H54 (cell line): ENCODE data around the gene ATP1A3.

Experiments
- DNase-seq: peaks from one replicate; pipeline ENCODE4 v3.0.0; 2011; ENCODE audit warnings: low spot score, mixed read lengths; ENCODE audit not compliant: insufficient read length
- FAIRE-seq: peaks from 3 replicates; lab custom pipeline; 2011; peaks lifted over from hg19 to GRCh38; lab: Jason Lieb, UNC
- POLR2A ChIP-seq: IDR thresholded peaks from 2 replicates; pipeline ENCODE4 v1.6.1; 2011; ENCODE audit warnings: low read depth, mild to moderate bottlenecking, low read length

The ATP1A3 gene

DNA sequence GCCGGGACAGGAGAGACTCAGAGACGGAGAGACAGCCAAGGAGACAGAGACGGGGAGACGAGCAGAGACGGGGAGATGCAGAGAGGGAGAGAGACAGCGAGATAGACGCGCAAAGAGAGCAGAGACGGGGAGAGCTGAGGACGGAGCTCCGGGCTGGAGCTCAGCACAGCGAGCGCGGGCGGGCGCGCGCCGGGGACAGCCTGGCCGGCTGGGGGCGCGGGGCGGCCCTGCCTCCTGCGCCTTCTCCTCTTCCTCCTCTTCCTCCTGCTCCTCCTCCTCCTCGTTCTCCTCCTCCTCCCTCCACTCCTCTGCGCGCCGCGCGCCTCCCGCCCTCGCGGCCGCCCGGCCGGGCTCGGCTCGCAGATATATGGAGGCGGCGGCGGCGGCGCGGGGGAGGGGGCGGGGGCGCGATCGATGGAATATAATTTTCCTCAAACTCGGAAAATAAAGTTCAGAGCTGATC is 65.8 kb downstream of the ATP1A3 start, which contains the start of gene ERFL:
Gene ERFL (minus strand): TSS at position 229 of the 463 bp plus-strand sequence. CDS start 15,530 bp downstream, outside the sequence.
- no peak for TF ChIP-seq POLR2A
- DNase-seq (peak; percentile 87), FAIRE-seq (no peak)

DNA sequence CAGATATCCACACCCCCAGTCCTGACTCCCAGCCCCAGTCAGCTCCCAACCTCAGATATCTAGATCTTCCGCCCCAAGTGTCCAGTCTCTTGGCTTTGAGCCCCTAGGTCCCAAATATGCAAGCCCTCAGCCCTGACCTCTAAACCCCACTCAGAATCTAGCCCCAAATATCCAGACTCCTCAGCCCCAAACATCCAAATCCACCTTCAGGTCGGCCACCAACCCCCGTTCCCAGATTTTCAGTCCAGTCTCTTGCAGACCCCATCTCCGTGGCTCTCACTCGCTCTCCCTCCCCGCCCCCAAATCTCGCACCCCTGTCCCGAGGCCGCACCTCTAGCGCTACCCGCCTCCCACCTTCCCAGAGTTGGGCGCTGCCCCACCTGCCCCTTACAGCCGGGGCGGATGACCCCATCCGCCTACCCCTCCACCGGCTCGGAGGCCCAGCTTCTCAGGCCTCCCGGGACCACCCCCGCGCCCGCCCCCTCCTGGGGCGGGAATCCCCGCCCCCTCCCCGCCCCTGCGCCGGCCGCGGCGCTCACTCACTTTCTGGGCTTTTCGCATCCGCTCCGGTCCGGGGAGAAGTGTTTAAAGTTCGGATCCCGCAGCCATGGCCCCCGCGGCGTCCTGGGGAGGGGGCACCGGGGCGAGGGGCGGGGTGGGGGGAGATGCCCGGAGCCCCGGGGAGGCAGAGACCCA is 66.4 kb downstream of the ATP1A3 start:
- TF ChIP-seq POLR2A: no peak
- DNase-seq (no peak), FAIRE-seq (no peak)

DNA sequence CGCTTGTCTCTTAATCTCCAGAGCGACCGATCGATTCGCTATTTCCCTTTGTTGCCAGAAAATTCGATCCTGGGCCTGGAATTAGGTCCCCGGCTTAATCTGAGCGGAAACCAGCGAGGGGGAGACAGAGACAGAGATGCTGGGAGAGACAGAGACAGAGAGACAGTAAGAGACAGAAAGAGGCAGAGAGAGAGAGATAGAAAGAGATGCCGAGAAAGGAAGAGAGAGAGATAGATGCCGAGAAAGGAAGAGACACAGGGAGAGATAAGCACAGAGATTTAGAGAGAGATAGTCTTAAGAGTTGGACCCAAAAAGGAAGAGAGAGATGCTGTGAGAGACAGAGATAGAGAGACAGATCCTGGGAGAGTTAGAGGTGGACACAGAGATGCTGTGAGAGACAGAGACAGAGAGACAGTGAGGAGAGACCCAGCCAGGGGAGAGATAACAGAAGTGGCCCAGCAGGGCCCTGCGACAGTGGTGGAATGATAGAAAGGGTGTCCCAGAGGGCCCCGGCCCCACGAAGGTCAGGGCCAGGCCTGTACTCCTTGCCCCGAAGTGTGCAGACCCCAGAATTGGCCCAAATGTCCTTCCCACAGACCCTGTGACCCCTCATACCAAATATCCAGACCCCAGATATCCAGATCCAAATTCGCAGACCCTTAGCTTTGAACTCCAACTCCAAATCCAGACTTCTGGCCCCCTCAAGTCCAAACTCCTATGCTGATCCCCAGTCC is 67.1 kb downstream of the ATP1A3 start:
- FAIRE-seq (no peak), DNase-seq (no peak)
- no peak for TF ChIP-seq POLR2A

DNA sequence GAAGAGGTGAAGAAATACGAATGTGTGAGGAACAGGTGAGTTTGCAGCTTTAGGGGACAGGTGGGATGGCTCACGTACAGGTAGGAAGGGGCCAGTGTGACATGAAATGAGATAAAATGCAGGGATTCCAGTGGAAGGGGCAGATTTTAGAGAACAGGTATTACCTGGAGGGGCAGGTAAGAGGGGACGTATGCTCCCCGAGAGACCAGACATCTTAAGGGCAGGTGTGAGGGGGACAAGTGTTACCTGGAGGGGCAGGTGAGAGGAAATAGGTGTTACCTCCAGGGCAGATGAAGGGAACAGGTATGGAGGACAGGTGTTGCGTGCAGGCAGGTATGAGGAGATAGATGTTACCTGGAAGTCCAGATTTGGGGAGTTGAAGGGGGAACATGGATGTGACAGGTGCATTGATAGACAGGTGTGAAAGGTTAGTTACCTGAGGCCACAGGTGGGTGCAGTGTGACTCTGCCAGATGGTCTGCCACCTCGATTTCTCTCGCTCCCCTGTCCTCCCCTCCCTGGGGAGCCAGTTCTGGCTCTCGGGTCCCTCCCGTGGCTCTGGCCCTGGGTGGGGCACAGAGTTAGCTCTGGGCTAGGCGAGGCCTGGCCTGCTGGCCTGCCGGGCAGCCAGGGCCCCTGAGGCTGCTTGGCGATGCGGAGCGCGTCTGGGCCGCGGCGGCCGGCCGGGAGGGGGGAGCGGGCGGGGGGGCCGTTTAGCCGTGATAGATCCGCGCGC is 67.8 kb downstream of the ATP1A3 start:
- no peak for FAIRE-seq
- TF ChIP-seq POLR2A: no peak
- DNase-seq: no peak

DNA sequence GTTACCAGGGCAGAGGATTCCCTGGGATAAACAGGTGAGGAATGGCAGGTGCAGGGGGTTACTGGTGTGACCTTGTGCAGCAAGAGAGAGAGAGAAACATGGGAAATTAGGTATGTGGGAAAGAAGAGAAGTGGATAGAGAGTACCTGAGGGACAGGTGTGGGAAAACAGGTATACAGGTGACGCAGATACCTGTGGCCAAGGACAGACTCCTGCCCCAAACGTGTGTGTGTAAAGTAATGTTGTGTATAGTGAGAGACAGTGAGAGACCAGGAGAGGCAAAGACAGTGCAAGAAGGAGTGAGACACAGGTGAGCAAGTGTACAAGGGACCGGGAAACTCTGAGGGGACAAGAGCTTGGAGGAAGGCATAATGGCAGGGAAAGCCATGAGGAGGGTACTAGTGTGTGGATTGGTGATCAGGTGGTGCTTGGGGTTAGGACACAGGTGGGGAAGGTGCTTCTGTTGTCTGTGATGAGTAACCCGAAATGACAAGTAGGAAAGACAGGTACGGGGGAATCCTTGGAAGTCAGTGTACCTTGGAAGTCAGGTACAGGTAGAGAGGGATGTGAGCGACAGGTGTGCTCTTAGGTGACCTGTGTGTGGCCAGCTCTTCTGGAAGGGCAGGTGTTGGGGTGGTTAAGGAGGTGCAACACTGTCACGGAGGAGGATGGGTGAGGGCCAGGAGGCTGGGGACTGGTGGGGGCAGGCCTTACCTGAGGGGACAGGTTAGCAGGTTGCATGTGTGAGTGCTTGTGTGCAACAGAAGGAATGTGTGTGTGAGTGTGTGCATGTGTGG is 68.6 kb downstream of the ATP1A3 start:
- DNase-seq (no peak), FAIRE-seq (no peak)
- no peak for TF ChIP-seq POLR2A

DNA sequence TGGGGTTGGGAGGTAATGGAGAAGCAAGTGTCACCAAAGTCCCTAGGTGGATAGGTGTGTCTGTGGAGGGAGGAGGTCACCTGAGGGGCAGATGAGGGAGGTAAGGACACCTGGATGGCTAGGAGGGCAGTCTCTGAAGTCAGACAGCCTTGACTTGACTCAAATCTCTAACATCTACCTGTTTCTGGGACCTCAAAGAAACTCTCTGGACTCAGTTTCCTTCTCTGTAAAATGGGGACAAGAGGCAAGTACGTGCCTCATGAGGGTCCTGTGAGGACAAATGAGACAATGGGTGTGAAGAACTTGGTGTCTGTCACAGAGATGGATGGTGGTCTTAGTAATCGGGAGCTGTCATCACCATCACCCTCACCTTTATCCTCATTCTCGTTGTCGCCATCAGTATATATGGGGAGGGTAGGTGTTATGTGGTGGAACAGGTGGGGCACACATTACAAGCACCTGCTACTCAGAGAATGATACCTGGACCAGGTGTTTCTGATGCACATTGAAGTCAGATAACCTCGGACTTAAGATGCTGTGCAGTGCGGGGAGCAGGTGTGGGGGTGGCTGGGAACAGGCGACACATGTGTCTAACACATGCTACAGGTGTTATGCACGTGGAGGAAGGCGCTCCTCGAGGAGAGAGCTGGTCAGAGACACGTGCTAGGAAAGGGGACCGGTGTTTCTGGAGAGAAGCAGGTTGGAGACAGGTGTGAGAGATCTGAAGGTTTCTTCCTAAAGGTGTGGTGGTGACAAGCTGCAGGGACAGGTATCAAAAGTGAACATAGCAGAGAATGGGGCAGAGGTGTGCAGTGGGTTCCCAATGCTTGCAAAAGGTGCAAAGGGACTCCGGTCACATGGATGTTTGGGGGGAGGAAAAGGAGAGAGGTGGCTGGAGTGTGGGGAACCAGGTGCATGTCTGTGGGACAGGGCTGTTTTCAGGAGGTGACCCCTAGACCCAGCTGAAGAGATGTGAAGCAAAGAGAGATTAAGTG is 69.6 kb downstream of the ATP1A3 start:
- DNase-seq: no peak
- FAIRE-seq: no peak
- no peak for TF ChIP-seq POLR2A

DNA sequence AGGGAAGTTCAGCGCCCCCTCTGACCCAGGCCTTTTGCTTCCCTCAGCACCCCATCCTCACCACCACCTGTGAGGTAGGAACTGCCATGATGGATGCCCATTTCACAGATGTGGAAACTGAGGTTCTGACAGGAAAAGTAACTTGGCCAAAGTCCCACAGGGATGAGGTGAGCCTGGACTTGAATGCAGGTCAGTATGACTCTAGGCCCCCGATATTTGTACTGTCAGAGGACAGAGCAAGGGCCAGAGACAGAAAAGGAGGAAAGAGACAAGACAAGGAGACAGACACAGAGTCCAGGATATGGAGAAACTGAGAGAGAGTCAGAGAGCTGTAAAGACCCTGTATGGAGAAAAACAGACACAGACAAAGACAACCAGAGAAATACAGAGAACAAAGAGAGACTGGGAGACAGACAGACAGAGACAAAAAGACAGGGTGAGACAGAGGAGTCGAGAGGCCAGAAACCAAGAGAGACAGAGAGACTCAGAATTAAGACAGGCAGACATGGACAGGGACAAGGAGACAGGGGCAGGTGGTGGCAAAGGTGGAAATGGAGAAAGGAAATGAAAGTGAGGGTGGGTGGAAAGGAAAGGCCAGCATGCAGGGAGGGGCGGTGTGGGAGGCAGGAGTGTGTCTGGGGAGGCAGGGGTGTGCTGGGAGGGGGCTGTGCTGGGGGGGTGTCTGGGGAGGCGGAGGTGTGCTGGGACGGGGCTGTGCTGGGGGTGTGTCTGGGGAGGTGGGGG is 70.8 kb downstream of the ATP1A3 start:
- DNase-seq (no peak), FAIRE-seq (no peak)
- no peak for TF ChIP-seq POLR2A

DNA sequence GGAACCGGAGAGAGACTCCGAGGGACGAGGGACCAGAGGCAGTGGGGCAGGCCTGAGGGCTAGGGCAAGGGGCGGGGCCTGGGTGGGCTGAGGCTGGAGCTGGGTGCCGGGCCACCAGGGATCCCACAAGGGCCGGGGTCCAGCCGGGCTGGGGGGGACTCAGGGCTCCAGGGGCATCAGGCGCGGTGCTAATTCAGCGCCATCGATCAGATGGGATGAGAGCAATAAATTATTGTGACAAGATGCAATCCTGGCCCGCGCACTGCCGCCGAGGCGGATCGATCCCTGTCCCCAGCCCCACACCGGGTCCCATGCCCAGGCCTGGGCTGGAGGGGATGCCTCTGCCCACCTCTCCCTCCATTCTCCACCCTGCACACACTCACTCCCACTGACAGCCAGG is 71.4 kb downstream of the ATP1A3 start:
- FAIRE-seq (no peak), DNase-seq (no peak)
- no peak for TF ChIP-seq POLR2A

DNA sequence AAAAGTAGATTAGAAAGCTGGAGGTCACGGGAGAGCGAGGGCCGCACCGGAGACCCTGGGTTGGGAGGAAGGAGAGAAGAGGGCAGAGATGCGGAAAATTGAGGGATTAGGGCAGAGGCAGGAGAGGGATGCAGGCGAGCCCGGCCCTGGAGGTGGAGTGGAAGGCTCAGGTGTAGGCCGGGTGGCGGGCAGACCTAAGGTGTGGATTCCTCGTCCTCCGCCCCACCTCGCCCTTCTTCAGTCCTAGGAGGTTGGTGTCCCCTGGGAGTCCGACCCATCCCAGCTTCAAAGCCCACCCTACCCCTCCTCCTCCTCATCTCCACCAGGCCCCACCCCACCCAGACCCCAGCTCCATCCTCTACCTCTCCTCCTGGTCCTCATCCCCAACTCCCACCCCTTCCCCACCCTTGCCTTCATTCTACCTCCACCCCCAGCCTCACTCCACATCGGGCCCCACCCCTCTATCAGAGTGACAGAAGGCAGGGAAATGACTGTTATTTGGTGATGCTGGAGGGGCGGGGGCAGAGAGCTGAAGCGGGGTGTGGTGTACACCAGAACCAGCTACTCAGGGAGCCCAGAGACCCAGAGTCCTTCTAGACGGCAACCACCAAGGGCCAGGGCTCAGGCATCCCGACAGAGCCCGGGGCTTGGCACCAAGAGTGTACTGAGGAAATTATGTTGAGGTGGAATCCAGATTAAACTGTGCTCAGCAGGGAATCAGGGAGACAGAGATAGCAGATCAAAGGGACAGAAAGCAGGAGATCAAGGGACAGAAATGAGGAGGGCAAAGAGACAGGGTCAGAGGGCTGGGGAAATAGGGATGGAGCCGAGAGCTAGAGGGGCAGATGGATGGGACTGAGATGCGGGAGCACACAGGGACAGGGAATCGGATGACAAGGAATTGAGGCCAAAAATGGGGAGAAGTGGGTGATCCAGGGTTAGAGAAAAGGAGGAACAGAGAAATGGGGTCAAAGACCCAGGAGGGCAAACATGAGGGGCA is 72.2 kb downstream of the ATP1A3 start:
- DNase-seq (no peak), FAIRE-seq (no peak)
- no peak for TF ChIP-seq POLR2A

DNA sequence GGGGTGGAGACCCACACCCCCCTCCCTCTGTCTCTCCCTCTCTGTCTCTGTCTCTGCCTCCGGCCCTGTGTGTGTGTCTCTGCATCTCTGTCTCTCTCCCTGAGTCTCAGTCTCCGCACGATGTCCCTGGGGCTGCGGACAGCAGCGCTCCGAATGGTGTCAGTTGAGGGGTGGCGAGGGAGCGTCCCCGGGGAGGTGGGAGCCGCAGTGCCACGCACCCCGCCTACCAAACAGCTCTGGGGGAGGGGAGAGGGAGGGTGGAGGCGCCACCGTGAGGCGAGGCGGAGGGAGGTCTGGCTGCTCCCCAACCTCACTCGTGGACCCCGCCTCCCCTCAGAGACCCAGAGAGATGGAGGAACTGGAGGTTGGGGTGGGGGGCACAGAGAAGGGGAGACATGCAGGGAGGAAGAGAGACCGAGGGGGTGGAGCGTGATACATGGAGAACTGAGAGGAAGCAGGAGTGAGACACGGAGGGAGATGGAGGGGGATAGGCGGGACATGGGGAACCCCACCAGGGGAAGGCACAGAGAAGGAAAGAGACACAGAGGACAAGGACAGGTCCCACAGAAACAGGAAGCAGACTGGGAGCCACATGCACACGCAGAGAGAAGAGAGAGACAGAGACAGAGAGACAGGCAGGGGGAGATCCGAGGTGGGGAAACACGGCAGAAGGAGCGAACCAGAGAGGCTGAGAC is 73.0 kb downstream of the ATP1A3 start:
- FAIRE-seq: no peak
- no peak for TF ChIP-seq POLR2A
- DNase-seq: no peak
